H1 (cell line): ENCODE data around the gene PHF23. TPM values are rescaled to one million over a fixed set of nuclear protein-coding genes. Genes with fewer than 3 reads are reported as not detected.

Source experiments
- CHD7 ChIP-seq: fragments of 300-600 bp; sonication (generic); IDR thresholded peaks from 2 replicates; pipeline ENCODE4 v1.7.1; 2012; ENCODE audit warnings: low read length, moderate library complexity, mild to moderate bottlenecking, inconsistent platforms; ENCODE audit not compliant: insufficient replicate concordance
- MAX ChIP-seq: IDR thresholded peaks from 2 replicates; pipeline ENCODE4 v1.6.1; 2012; ENCODE audit warnings: inconsistent platforms
- POU5F1 ChIP-seq: IDR thresholded peaks from 2 replicates; pipeline ENCODE4 v1.6.1; 2011; ENCODE audit warnings: low read depth, mild to moderate bottlenecking, low read length, moderate library complexity
- polyA plus RNA-seq, 7 experiments: library from polyadenylated mRNA; depleted of rRNA in 3 of 7; stranded (reverse) in 5 of 7; unstranded in 2 of 7; fragments of >200 nt in 5 of 7; fragments of 200-250 nt in 2 of 7; gene quantifications; 1 replicate in 5 of 7; 2 replicates in 1 of 7; 4 replicates in 1 of 7; pipeline versions ENCODE4 v1.2.1 to v1.2.3, GENCODE V29; 2011 to 2013; ENCODE audit warnings: missing spikeins in 2 of 7, mixed read lengths in 2 of 7
- total RNA-seq: library from RNA; stranded (reverse); fragmentation: NEBNext Ultra II Directional; extraction: Animal tissue kit (Norgen Biotek cat#: 25700); gene quantifications from 2 replicates; pipeline ENCODE4 v1.2.1, GENCODE V29; 2021

The PHF23 gene
- total and polyA plus RNA-seq, 2 of the 8 experiments (the other 6 are each of a cell fraction or from before 2014, with no cell fraction given): 47.5 to 62.8 TPM

DNA sequence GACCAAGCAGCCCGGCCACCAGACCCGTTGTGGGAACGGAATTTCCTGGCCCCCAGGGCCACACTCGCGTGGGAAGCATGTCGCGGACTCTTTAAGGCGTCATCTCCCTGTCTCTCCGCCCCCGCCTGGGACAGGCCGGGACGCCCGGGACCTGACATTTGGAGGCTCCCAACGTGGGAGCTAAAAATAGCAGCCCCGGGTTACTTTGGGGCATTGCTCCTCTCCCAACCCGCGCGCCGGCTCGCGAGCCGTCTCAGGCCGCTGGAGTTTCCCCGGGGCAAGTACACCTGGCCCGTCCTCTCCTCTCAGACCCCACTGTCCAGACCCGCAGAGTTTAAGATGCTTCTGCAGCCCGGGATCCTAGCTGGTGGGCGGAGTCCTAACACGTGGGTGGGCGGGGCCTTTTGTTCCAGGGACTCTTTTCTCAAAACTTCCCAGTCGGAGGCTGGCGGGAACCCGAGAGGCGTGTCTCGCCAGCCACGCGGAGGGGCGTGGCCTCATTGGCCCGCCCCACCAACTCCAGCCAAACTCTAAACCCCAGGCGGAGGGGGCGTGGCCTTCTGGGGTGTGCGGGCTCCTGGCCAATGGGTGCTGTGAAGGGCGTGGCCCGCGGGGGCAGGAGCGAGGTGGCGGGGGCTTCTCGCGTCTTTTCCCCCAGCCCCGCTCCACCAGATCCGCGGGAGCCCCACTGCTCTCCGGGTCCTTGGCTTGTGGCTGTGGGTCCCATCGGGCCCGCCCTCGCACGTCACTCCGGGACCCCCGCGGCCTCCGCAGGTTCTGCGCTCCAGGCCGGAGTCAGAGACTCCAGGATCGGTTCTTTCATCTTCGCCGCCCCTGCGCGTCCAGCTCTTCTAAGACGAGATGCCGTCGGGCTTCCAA lies 42.1 kb upstream of the PHF23 start, which contains the start of gene SLC2A4 (continued):
- TF ChIP-seq MAX (peak; percentile 89), CHD7 (no peak), POU5F1 (no peak)
